MM.1S (cell line): ENCODE data around the gene PAM16.

ENCODE experiments used
- DNase-seq: peaks from one replicate; pipeline ENCODE4 v3.0.0-alpha.2; 2015
- H2AFZ ChIP-seq: fragments of 300-600 bp; sonication (generic); 2 replicates; pipeline ENCODE4 v1.6.0; 2016; ENCODE audit warnings: antibody characterized with exemption, low read length
- H3F3A ChIP-seq: fragments of 300-600 bp; sonication (generic); 2 replicates; pipeline ENCODE4 v1.6.1; 2016; ENCODE audit warnings: mild to moderate bottlenecking, antibody characterized with exemption, low read length, moderate library complexity, mixed read lengths; ENCODE audit not compliant: insufficient read depth
- H3K27ac ChIP-seq: fragments of 300-600 bp; sonication (generic); 2 replicates; pipeline ENCODE4 v1.5.1; 2016; ENCODE audit warnings: mild to moderate bottlenecking, low read length
- H3K27me3 ChIP-seq: fragments of 300-600 bp; sonication (generic); replicated peaks from 2 replicates; pipeline ENCODE4 v1.6.0; 2016; ENCODE audit warnings: low read length; ENCODE audit not compliant: insufficient read depth
- H3K36me3 ChIP-seq: fragments of 300-600 bp; sonication (generic); replicated peaks from 2 replicates; pipeline ENCODE4 v1.6.1; 2016; ENCODE audit warnings: mild to moderate bottlenecking, low read length, mixed read lengths; ENCODE audit not compliant: insufficient read depth
- H3K4me1 ChIP-seq: fragments of 300-600 bp; sonication (generic); 2 replicates; pipeline ENCODE4 v1.6.1; 2016; ENCODE audit warnings: low read length, mixed read lengths
- H3K4me2 ChIP-seq: fragments of 300-600 bp; sonication (generic); 2 replicates; pipeline ENCODE4 v1.6.0; 2016; ENCODE audit warnings: low read depth, low read length
- H3K4me3 ChIP-seq: fragments of 300-600 bp; sonication (generic); 2 replicates; pipeline ENCODE4 v1.5.1; 2016; ENCODE audit warnings: low read length, mixed read lengths
- H3K79me2 ChIP-seq: fragments of 300-600 bp; sonication (generic); 2 replicates; pipeline ENCODE4 v1.6.1; 2016; ENCODE audit warnings: mixed run types, low read length, mixed read lengths
- H3K9ac ChIP-seq: fragments of 300-600 bp; sonication (generic); 2 replicates; pipeline ENCODE4 v1.6.1; 2016; ENCODE audit warnings: low read length, mixed read lengths
- H3K9me2 ChIP-seq: fragments of 300-600 bp; sonication (generic); replicated peaks from 2 replicates; pipeline ENCODE4 v1.6.1; 2016; ENCODE audit warnings: mild to moderate bottlenecking, low read length, mixed read lengths; ENCODE audit not compliant: insufficient read depth
- H3K9me3 ChIP-seq: fragments of 300-600 bp; sonication (generic); replicated peaks from 2 replicates; pipeline ENCODE4 v1.6.1; 2016; ENCODE audit warnings: mild to moderate bottlenecking, low read length, mixed read lengths; ENCODE audit not compliant: insufficient read depth
- H4K20me1 ChIP-seq: fragments of 300-600 bp; sonication (generic); 2 replicates; pipeline ENCODE4 v1.6.1; 2016; ENCODE audit warnings: mild to moderate bottlenecking, low read length, moderate library complexity, mixed read lengths; ENCODE audit not compliant: insufficient read depth
- EZH2 ChIP-seq: fragments of 300-600 bp; sonication (generic); optimal IDR thresholded peaks from 2 replicates; pipeline ENCODE3; 2017; ENCODE audit warnings: low read depth, mild to moderate bottlenecking, antibody characterized with exemption, low read length, mixed read lengths
- EZH2phosphoT487 ChIP-seq: fragments of 300-600 bp; sonication (generic); IDR thresholded peaks from 2 replicates; pipeline ENCODE4 v1.6.1; 2018; ENCODE audit warnings: antibody characterized with exemption, low read length
- TF ChIP-seq, protein P1 (sequence below): fragments of 300-600 bp; sonication (generic); IDR thresholded peaks from 2 replicates; pipeline ENCODE4 v1.5.1; 2016; ENCODE audit warnings: antibody characterized with exemption, low read length, mixed read lengths

PAM16 gene

DNA sequence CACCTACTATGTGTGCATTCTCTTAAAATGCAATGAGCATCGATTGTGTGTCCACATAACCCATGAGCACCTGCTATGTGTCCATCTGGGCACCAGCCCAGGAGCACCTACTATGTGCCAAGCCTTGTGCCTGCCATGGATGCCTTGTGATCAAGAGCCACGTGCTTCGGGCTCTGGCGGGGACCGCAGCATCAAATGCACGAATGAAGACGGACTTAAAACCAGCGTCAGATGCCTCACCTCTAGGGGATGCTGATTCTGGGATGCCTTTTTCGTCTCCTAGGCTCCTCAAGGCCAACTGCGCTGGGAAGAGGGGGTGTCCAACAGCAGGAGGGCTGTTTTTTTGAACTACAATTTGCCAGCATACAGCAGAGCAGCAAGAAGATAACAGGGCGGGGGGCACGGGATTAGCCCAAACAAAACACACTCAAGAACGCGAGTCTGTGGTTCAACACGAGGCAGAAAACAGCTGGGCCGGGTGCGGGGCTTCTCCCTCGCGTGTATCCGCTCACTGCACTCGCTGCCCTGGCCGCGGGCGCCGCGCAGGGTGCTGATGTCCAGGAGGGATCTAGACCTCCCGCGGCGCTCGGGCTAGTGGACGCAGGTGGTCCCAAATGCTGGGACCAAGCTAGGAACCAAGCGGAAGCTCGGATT lies 36.5 kb downstream of the PAM16 start:
- no peaks in the 10 kb centered on the region for H4K20me1 ChIP-seq
- H3K4me1 ChIP-seq, result 0 out of 2 replicates have a peak, but pooled peaks cover 12% of the 10 kb centered on the region
- H3K79me2 ChIP-seq, result no peaks in the 10 kb centered on the region
- H3F3A ChIP-seq, result 0 out of 2 replicates have a peak, but pooled peaks cover 5% of the 10 kb centered on the region
- DNase-seq, result no peak
- no peaks in the 10 kb centered on the region for H3K9me2 ChIP-seq
- H3K4me2 ChIP-seq, result peak overlapping the region; percentile 88
- peak overlapping the region; percentile 61 for H2AFZ ChIP-seq
- TF ChIP-seq EZH2 (peak; percentile 95), EZH2phosphoT487 (peak; percentile 61; the same call in 1 of the 2 replicates)
- TF ChIP-seq, protein P1, sequence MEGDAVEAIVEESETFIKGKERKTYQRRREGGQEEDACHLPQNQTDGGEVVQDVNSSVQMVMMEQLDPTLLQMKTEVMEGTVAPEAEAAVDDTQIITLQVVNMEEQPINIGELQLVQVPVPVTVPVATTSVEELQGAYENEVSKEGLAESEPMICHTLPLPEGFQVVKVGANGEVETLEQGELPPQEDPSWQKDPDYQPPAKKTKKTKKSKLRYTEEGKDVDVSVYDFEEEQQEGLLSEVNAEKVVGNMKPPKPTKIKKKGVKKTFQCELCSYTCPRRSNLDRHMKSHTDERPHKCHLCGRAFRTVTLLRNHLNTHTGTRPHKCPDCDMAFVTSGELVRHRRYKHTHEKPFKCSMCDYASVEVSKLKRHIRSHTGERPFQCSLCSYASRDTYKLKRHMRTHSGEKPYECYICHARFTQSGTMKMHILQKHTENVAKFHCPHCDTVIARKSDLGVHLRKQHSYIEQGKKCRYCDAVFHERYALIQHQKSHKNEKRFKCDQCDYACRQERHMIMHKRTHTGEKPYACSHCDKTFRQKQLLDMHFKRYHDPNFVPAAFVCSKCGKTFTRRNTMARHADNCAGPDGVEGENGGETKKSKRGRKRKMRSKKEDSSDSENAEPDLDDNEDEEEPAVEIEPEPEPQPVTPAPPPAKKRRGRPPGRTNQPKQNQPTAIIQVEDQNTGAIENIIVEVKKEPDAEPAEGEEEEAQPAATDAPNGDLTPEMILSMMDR, result no peak
- H3K27me3 ChIP-seq, result peaks cover 41% of the 10 kb centered on the region
- H3K36me3 ChIP-seq, result no peaks in the 10 kb centered on the region
- H3K9me3 ChIP-seq, result no peaks in the 10 kb centered on the region
- no peak overlapping the region for H3K27ac ChIP-seq
- H3K4me3 ChIP-seq, result peak overlapping the region; percentile 64
- H3K9ac ChIP-seq, result no peak overlapping the region

DNA sequence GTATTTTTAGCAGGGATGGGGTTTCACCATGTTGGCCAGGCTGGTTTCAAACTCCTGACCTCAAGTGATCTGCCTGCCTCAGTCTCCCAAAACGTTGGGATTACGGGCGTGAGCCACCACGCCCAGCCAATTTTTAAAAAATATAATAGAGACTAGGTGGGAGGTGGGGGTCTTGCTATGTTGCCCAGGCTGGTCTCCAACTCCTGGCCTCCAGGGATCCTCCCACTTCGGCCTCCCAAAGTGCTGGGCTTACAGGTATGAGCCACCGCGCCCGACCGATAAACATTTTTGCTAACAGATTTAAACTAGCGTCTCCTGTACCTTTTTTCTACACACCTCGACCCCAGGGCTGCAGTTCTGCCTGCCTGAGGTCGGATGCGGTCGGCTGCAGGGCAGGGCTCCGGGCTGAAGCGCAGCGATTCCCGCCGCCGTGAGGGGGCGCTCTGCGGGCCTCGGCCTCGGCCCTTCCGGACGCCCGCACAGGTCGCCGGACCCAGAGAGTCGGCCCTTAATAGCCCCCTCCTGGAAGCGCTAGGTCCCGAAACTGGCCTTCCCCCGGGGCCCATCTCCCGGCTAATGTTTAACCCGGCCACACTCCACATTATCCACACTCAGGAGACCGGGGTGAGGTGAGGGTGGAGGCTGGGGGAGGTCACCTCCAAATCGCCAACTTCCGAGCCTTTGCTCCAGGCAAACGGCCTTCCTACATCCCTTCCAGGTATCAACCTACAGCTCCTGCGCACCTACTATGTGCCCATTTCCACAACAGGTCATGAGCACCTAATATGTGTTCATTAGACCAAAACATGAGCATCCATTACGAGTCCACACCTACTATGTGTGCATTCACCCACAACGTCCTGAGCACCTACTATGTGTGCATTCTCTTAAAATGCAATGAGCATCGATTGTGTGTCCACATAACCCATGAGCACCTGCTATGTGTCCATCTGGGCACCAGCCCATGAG lies 37.3 kb downstream of the PAM16 start:
- DNase-seq, result peak; percentile 27
- H3F3A ChIP-seq, result peaks cover 12% of the 10 kb centered on the region; the same call in 1 of the 2 replicates
- H3K9ac ChIP-seq, result no peak overlapping the region
- no peaks in the 10 kb centered on the region for H3K79me2 ChIP-seq
- H3K4me1 ChIP-seq, result 0 out of 2 replicates have a peak, but pooled peaks cover 5% of the 10 kb centered on the region
- no peak overlapping the region for H3K27ac ChIP-seq
- no peak overlapping the region; the same call in 1 of the 2 replicates for H3K4me2 ChIP-seq
- H4K20me1 ChIP-seq, result no peaks in the 10 kb centered on the region
- TF ChIP-seq, protein P1, result peak; percentile 66
- no peak for TF ChIP-seq EZH2phosphoT487
- no peaks in the 10 kb centered on the region for H3K36me3 ChIP-seq
- H2AFZ ChIP-seq, result no peak overlapping the region
- peaks cover 33% of the 10 kb centered on the region for H3K27me3 ChIP-seq
- no peaks in the 10 kb centered on the region for H3K9me3 ChIP-seq
- no peak overlapping the region for H3K4me3 ChIP-seq
- no peaks in the 10 kb centered on the region for H3K9me2 ChIP-seq

DNA sequence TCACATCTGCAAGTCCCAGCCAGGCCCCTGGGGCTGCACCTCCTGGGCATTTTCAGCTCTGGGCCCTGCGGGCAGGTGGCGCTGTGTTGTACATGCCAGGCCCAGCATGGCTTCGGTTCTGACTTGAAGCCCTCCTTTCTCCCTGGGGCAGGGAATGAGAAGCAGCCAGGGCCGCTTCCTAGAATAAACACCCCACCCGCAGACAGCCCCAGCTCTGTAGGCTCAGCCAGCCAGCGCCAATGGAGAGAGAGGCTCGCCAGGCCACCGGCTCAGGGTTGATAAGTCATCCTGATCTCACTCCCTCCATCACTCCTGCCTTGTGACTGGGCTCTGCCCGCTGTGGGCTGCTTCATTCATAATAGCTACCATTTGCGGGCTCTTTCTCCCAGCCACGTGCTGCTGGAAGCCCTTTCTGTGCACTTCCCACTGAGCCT lies 41.3 kb downstream of the PAM16 start:
- H3K4me1 ChIP-seq, result peaks cover 16% of the 10 kb centered on the region
- H3K79me2 ChIP-seq, result peaks cover 7% of the 10 kb centered on the region; the same call in 1 of the 2 replicates
- H3K4me3 ChIP-seq, result no peak overlapping the region
- peaks cover 16% of the 10 kb centered on the region for H3K27me3 ChIP-seq
- peak overlapping the region; percentile 21; the same call in 1 of the 2 replicates for H2AFZ ChIP-seq
- H3K9me3 ChIP-seq, result no peaks in the 10 kb centered on the region
- H3K36me3 ChIP-seq, result no peaks in the 10 kb centered on the region
- H3K4me2 ChIP-seq, result no peak overlapping the region
- H3K9ac ChIP-seq, result no peak overlapping the region
- H3F3A ChIP-seq, result peaks cover 23% of the 10 kb centered on the region
- H3K27ac ChIP-seq, result no peak overlapping the region
- no peaks in the 10 kb centered on the region for H4K20me1 ChIP-seq
- TF ChIP-seq EZH2 (no peak), EZH2phosphoT487 (no peak)
- TF ChIP-seq, protein P1, result peak; percentile 83
- no peaks in the 10 kb centered on the region for H3K9me2 ChIP-seq
- peak; percentile 76 for DNase-seq
